K562 (cell line): ENCODE results near the gene SRGAP2B. TPM values are rescaled to one million over a fixed set of nuclear protein-coding genes. Genes with fewer than 3 reads are reported as not detected.
"Not testable (repeated sequence)": the region's sequence is repeated elsewhere in the genome, so short reads cannot be mapped to it uniquely, and the experiment has no call there.

ENCODE experiments used
- ATAC-seq: fragments of 200-7000 bp; cut with Tn5 transposase; 3 replicates; pipeline ENCODE4 v1.9.1; 2020; ENCODE audit warnings: moderate library complexity
- BruUV-seq: library from RNA; stranded (reverse); fragments of 400-500 nt; replicated peaks from 2 replicates; lab custom pipeline; 2021; lab: Mats Ljungman, UMichigan
- CTCF ChIA-PET: fragments of 300-600 bp; formaldehyde crosslinking; extraction: SDS; loops from one replicate; lab custom pipeline; 2021; ENCODE audit warnings: low intra/inter-chr PET ratio; lab: Yijun Ruan, JAX
- POLR2A ChIA-PET: fragments of 300-600, 350-650 bp; sonication (Branson Sonifier 250); formaldehyde crosslinking; extraction: SDS; loops from one replicate; lab custom pipeline; 2021; ENCODE audit warnings: antibody characterized with exemption, inconsistent platforms; lab: Yijun Ruan, JAX
- DNase-seq, 4 experiments: peaks; one replicate each; pipeline versions ENCODE4 v3.0.0 to v3.0.0-alpha.2; 2011 to 2018; ENCODE audit warnings: low spot score in 3 of 4, mixed read lengths in 3 of 4; ENCODE audit errors: extremely low read depth in 1 of 4
- FAIRE-seq: peaks from 2 replicates; lab custom pipeline; 2011; peaks lifted over from hg19 to GRCh38; lab: Jason Lieb, UNC
- H2AFZ ChIP-seq: 2 replicates; pipeline ENCODE4 v1.6.0; 2011; ENCODE audit warnings: low read depth, low read length, control low read depth, inconsistent platforms
- H3K27ac ChIP-seq: fragments of 200-600 bp; 3 replicates; pipeline ENCODE4 v1.8.0; 2011; ENCODE audit warnings: low read depth, mild to moderate bottlenecking, control low read depth, inconsistent platforms, low read length, moderate library complexity, mixed read lengths; ENCODE audit errors: extremely low read depth
- H3K27me3 ChIP-seq, 2 experiments: fragments of 300-600 bp in 1 of 2; 2 replicates in 1 of 2; 3 replicates in 1 of 2; pipeline versions ENCODE4 v1.6.0 to v1.8.0; 2011; ENCODE audit warnings: inconsistent platforms in 2 of 2, low read length in 2 of 2, mild to moderate bottlenecking in 1 of 2, mixed read lengths in 1 of 2, moderate library complexity in 1 of 2; ENCODE audit not compliant: control insufficient read depth in 2 of 2, insufficient read depth in 2 of 2
- H3K36me3 ChIP-seq: fragments of 300-600 bp; 3 replicates; pipeline ENCODE4 v1.8.0; 2011; ENCODE audit warnings: mild to moderate bottlenecking, low read length, inconsistent platforms; ENCODE audit not compliant: control insufficient read depth, insufficient read depth
- H3K4me1 ChIP-seq, 2 experiments: fragments of 200-600 bp in 1 of 2; replicated peaks in 1 of 2; 2 replicates in 1 of 2; 3 replicates in 1 of 2; pipeline versions ENCODE4 v1.5.1 to v1.8.0; 2011; ENCODE audit warnings: inconsistent platforms in 2 of 2, low read length in 2 of 2, mild to moderate bottlenecking in 1 of 2, mixed read lengths in 1 of 2, moderate library complexity in 1 of 2; ENCODE audit not compliant: control insufficient read depth in 2 of 2, insufficient read depth in 2 of 2
- H3K4me2 ChIP-seq: 2 replicates; pipeline ENCODE4 v1.6.1; 2011; ENCODE audit warnings: low read length, control low read depth, inconsistent platforms, mixed read lengths; ENCODE audit not compliant: insufficient read depth
- H3K4me3 ChIP-seq: fragments of 200-600 bp; sonication (generic), shearing (Covaris generic); 2 replicates; pipeline ENCODE4 v1.5.1; 2016; ENCODE audit warnings: control low read depth, inconsistent platforms
- H3K79me2 ChIP-seq: fragments of 200-600 bp; 3 replicates; pipeline ENCODE4 v1.8.0; 2011; ENCODE audit warnings: low read length, inconsistent platforms; ENCODE audit not compliant: control insufficient read depth, insufficient read depth
- H3K9ac ChIP-seq, 2 experiments: 2 replicates each; pipeline versions ENCODE4 v1.6.0 to v1.6.1; 2011; ENCODE audit warnings: low read depth in 2 of 2, low read length in 2 of 2, control low read depth in 1 of 2, inconsistent platforms in 1 of 2, mild to moderate bottlenecking in 1 of 2, mixed read lengths in 1 of 2; ENCODE audit not compliant: insufficient read depth in 1 of 2
- H3K9me1 ChIP-seq: one replicate; pipeline ENCODE4 v1.6.0; 2011; ENCODE audit warnings: inconsistent platforms, mild to moderate bottlenecking, low read length, moderate library complexity; ENCODE audit not compliant: control insufficient read depth, insufficient read depth
- H3K9me3 ChIP-seq: replicated peaks from 2 replicates; pipeline ENCODE4 v1.5.1; 2011; ENCODE audit warnings: low read depth, low read length, inconsistent platforms; ENCODE audit not compliant: control insufficient read depth, insufficient read depth
- H4K20me1 ChIP-seq: replicated peaks from 2 replicates; pipeline ENCODE4 v1.6.1; 2011; ENCODE audit warnings: low read length, inconsistent platforms, mixed read lengths; ENCODE audit not compliant: control insufficient read depth, insufficient read depth
- WGBS: fragments of 100-300 bp; shearing (Covaris generic); methylation state at CpG from one replicate; pipeline ENCODE4 v1.1.6; 2016; ENCODE audit warnings: low coverage, mixed read lengths; ENCODE audit not compliant: insufficient coverage; ENCODE audit errors: missing lambda C conversion rate; 5-methylcytosine and 5-hydroxymethylcytosine counted together
- in situ Hi-C: fragments of 300-500 bp; cut with MboI; formaldehyde crosslinking; loops from 4 replicates; pipeline ENCODE4 v1.15.0; 2018; ENCODE audit warnings: inconsistent platforms, mixed read lengths
- intact Hi-C: fragments of 100-400 bp; cut with micrococcal nuclease; formaldehyde crosslinking; loops from 2 replicates; pipeline ENCODE4 v1.14.2; 2022
- polyA plus RNA-seq, 8 experiments: library from polyadenylated mRNA; depleted of rRNA in 4 of 8; stranded (reverse) in 5 of 8; unstranded in 3 of 8; fragments of >200 nt; fragmentation: Nextera tagmentation in 2 of 8; fragmentation: Illumina TruSeq in 1 of 8; extraction: Ambion mirVana in 2 of 8; extraction: Trizol in 1 of 8; gene quantifications; 2 replicates each; pipeline versions ENCODE4 v1.2.1 to v1.2.3, GENCODE V29; 2011 to 2014; ENCODE audit warnings: inconsistent platforms in 1 of 8, missing spikeins in 1 of 8
- total RNA-seq, 7 experiments: library from RNA; depleted of rRNA in 6 of 7; stranded (reverse); fragments of >200 nt in 6 of 7; fragmentation: Illumina TruSeq in 2 of 7; extraction: Trizol in 2 of 7; gene quantifications; 2 replicates each; pipeline versions ENCODE4 v1.2.1 to v1.2.3, GENCODE V29; 2011 to 2021; ENCODE audit warnings: low replicate concordance in 1 of 7

Gene SRGAP2B
- total and polyA plus RNA-seq, 9 of the 15 experiments (the other 6 are each of a cell fraction or from before 2014, with no cell fraction given): 2.5 to 17.6 (median 4.0) TPM

GRCh38 chr1:145053428-145053827 is 41.7 kb downstream of the SRGAP2B start:
- intact Hi-C loops, H3K27me3 ChIP-seq, POLR2A ChIA-PET, H3K4me2 ChIP-seq, in situ Hi-C loops, BruUV-seq, H3K9ac ChIP-seq, H4K20me1 ChIP-seq, ATAC-seq, H2AFZ ChIP-seq, H3K4me1 ChIP-seq, H3K9me1 ChIP-seq, H3K4me3 ChIP-seq, H3K79me2 ChIP-seq, CTCF ChIA-PET, H3K27ac ChIP-seq, DNase-seq, FAIRE-seq, H3K36me3 ChIP-seq, H3K9me3 ChIP-seq: not testable (repeated sequence)
- no CpG with 5 or more reads among the region's 4 CpGs for WGBS

GRCh38 chr1:145052019-145052776 is 42.9 kb downstream of the SRGAP2B start:
- H3K4me1 ChIP-seq, H3K4me2 ChIP-seq, H3K4me3 ChIP-seq, FAIRE-seq, H3K27ac ChIP-seq, H2AFZ ChIP-seq, H3K9me1 ChIP-seq, ATAC-seq, H3K27me3 ChIP-seq, H3K36me3 ChIP-seq, intact Hi-C loops, BruUV-seq, H3K9me3 ChIP-seq, POLR2A ChIA-PET, in situ Hi-C loops, CTCF ChIA-PET, DNase-seq, H3K79me2 ChIP-seq, H4K20me1 ChIP-seq, H3K9ac ChIP-seq: not testable (repeated sequence)
- no CpG with 5 or more reads among the region's 10 CpGs for WGBS

DNA sequence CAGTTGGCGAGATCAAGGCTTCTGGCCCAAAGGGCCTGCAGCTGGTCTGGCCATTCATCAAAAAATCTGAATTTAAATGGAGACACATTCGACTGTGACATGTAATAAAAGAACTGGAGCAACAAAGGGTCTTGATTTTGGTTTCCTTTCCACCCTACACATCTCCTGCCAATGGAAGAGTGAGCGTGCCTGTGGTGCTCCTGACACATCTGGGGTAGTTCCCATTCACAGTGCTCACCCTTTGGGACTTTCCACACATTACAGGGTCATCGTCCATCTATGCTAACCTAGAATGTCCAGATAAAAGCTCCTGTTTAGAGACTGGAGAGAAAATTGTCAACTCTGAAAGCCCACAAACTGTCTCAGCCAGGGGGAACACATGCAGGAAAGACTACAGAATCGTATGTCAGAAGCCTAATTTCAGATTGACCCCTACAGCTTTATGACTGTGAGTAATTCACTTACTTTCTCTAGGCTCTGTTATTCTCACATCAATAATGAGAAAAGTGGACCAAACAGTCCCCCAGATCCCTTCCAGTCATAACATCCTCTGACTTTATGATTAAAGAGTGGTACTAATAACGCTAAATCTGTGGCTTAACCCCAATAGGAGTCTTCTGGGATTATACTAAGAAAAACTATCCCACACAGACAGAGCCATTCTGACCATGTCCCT is 46.8 kb downstream of the SRGAP2B start:
- H3K27me3 ChIP-seq, ATAC-seq, intact Hi-C loops, CTCF ChIA-PET, H3K9ac ChIP-seq, H2AFZ ChIP-seq, H3K36me3 ChIP-seq, H3K9me1 ChIP-seq, H4K20me1 ChIP-seq, H3K4me1 ChIP-seq, H3K9me3 ChIP-seq, BruUV-seq, H3K4me3 ChIP-seq, H3K27ac ChIP-seq, in situ Hi-C loops, DNase-seq, H3K4me2 ChIP-seq, H3K79me2 ChIP-seq, POLR2A ChIA-PET, FAIRE-seq: not testable (repeated sequence)
- WGBS: no CpG with 5 or more reads among the region's 6 CpGs
